H1 (cell line): ENCODE data around the gene ACBD6. TPM values are rescaled to one million over a fixed set of nuclear protein-coding genes. Genes with fewer than 3 reads are reported as not detected.

Source experiments
- CTCF ChIP-seq, 3 experiments: IDR thresholded peaks; 1 replicate in 2 of 3; 2 replicates in 1 of 3; pipeline versions ENCODE4 v1.5.1 to v1.6.1; 2011; ENCODE audit warnings: low read length in 3 of 3, mild to moderate bottlenecking in 3 of 3, inconsistent platforms in 2 of 3, low read depth in 1 of 3, moderate library complexity in 1 of 3; ENCODE audit not compliant: insufficient read depth in 1 of 3; ENCODE audit errors: control extremely low read depth in 1 of 3
- POLR2A ChIP-seq, 2 experiments: IDR thresholded peaks; 1 replicate in 1 of 2; 2 replicates in 1 of 2; pipeline ENCODE4 v1.6.1; 2011; ENCODE audit warnings: low read depth in 2 of 2, low read length in 2 of 2, mild to moderate bottlenecking in 2 of 2; ENCODE audit errors: control extremely low read depth in 1 of 2
- RAD21 ChIP-seq, 2 experiments: IDR thresholded peaks in 1 of 2; conservative IDR thresholded peaks in 1 of 2; 2 replicates each; pipeline ENCODE4 v1.6.1; 2011; ENCODE audit warnings: low read depth in 2 of 2, low read length in 2 of 2, improper control_type of control experiment in 1 of 2, inconsistent platforms in 1 of 2, mild to moderate bottlenecking in 1 of 2, moderate library complexity in 1 of 2
- polyA plus RNA-seq, 7 experiments: library from polyadenylated mRNA; depleted of rRNA in 3 of 7; stranded (reverse) in 5 of 7; unstranded in 2 of 7; fragments of >200 nt in 5 of 7; fragments of 200-250 nt in 2 of 7; gene quantifications; 1 replicate in 5 of 7; 2 replicates in 1 of 7; 4 replicates in 1 of 7; pipeline versions ENCODE4 v1.2.1 to v1.2.3, GENCODE V29; 2011 to 2013; ENCODE audit warnings: missing spikeins in 2 of 7, mixed read lengths in 2 of 7
- total RNA-seq: library from RNA; stranded (reverse); fragmentation: NEBNext Ultra II Directional; extraction: Animal tissue kit (Norgen Biotek cat#: 25700); gene quantifications from 2 replicates; pipeline ENCODE4 v1.2.1, GENCODE V29; 2021
- TF ChIP-seq, protein P1 (sequence below): IDR thresholded peaks from 2 replicates; pipeline ENCODE4 v1.6.1; 2011; ENCODE audit warnings: low read length, improper control_type of control experiment

ACBD6 gene
- total and polyA plus RNA-seq, 2 of the 8 experiments (the other 6 are each of a cell fraction or from before 2014, with no cell fraction given), result 52.0 to 67.7 TPM

- peak; percentile 50 to 85 (median 82) for TF ChIP-seq CTCF (IDR thresholded peaks at IDR 0.05; ENCODE audit: control extremely low read depth in 1 of 3, insufficient read depth in 1 of 3, low read depth in 1 of 3, low read length in 3 of 3)
- TF ChIP-seq RAD21 (IDR thresholded peaks at IDR 0.05 in 1 of 2, conservative IDR thresholded peaks at IDR 0.05 in 1 of 2; ENCODE audit: low read depth in 2 of 2, low read length in 2 of 2), result peak; percentile 46 to 60
- TF ChIP-seq, protein P1, sequence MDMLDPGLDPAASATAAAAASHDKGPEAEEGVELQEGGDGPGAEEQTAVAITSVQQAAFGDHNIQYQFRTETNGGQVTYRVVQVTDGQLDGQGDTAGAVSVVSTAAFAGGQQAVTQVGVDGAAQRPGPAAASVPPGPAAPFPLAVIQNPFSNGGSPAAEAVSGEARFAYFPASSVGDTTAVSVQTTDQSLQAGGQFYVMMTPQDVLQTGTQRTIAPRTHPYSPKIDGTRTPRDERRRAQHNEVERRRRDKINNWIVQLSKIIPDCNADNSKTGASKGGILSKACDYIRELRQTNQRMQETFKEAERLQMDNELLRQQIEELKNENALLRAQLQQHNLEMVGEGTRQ, result peak; percentile 15; the same call in 1 of the 2 replicates
- no peak for TF ChIP-seq POLR2A (IDR thresholded peaks at IDR 0.05; ENCODE audit: control extremely low read depth in 1 of 2, low read depth in 2 of 2, low read length in 2 of 2)
These were observed 232.5 kb downstream of the ACBD6 start (continued) for GRCh38 chr1:180269645-180270529.
